PC-3 (cell line): ENCODE data around the gene ZNF768.

Experiments used
- EZH2 ChIP-seq: fragments of 300-600 bp; sonication (generic); IDR thresholded peaks from one replicate; pipeline ENCODE4 v1.6.1; 2017; ENCODE audit warnings: antibody characterized with exemption, mild to moderate bottlenecking, low read length; ENCODE audit not compliant: unreplicated experiment
- EZH2phosphoT487 ChIP-seq: fragments of 300-600 bp; sonication (generic); IDR thresholded peaks from 2 replicates; pipeline ENCODE4 v1.6.1; 2018; ENCODE audit warnings: mild to moderate bottlenecking, antibody characterized with exemption, low read length, borderline replicate concordance
- TF ChIP-seq, protein P1 (sequence below): fragments of 300-600 bp; sonication (generic); conservative IDR thresholded peaks from 2 replicates; pipeline ENCODE4 v1.5.1; 2017; ENCODE audit warnings: antibody characterized with exemption, low read depth, mild to moderate bottlenecking, low read length

DNA sequence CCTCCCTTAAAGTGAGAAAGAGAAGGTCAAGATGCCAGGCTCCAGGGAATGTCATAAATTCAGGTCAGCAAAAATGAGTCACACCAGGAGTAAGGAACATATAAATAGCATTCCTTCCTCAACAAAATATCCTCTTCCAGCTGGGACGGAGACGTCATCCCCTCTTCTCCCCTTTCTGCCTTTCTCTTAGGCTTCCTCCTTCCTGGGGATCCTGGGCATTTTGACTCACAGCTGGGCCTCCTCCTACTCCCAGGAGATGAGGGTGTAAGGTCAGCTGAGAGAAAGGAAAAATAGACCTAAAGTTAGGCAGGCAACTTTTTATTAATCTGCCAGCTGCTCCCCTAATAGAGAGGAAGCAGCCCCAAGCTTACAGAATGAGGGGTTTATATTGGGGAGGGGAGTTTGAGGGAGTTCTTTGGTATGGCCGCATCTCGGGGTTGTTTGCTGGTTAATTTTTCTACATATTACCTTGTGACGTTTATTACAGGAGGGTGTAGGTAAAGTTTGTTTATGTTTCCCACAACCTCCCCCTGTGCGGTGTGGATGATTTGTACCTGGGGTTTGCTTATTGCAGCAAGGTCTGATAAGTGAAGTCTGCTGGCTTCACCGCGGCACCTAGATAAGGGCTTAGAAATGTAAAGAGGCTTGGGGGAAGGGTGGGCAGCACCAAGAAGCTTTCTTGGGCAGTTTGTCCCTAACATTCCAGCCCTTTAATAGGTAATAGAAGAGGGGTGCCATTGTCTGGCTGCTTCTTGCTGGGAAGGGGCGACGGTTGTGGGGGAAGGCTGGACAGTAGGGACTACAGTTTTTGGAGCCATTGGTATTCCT, 15.3 kb upstream of the ZNF768 start:
- TF ChIP-seq EZH2 (no peak), EZH2phosphoT487 (no peak)
- TF ChIP-seq, protein P1, sequence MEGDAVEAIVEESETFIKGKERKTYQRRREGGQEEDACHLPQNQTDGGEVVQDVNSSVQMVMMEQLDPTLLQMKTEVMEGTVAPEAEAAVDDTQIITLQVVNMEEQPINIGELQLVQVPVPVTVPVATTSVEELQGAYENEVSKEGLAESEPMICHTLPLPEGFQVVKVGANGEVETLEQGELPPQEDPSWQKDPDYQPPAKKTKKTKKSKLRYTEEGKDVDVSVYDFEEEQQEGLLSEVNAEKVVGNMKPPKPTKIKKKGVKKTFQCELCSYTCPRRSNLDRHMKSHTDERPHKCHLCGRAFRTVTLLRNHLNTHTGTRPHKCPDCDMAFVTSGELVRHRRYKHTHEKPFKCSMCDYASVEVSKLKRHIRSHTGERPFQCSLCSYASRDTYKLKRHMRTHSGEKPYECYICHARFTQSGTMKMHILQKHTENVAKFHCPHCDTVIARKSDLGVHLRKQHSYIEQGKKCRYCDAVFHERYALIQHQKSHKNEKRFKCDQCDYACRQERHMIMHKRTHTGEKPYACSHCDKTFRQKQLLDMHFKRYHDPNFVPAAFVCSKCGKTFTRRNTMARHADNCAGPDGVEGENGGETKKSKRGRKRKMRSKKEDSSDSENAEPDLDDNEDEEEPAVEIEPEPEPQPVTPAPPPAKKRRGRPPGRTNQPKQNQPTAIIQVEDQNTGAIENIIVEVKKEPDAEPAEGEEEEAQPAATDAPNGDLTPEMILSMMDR = no peak
